ENCODE results near the gene MN1. TPM values are rescaled to one million over a fixed set of nuclear protein-coding genes. Genes with fewer than 3 reads are reported as not detected.

The MN1 gene
- total and polyA plus RNA-seq, 2 donors (not counting 1 experiment from before 2014, with no cell fraction given) = 0.02 to 0.12 TPM

DNA sequence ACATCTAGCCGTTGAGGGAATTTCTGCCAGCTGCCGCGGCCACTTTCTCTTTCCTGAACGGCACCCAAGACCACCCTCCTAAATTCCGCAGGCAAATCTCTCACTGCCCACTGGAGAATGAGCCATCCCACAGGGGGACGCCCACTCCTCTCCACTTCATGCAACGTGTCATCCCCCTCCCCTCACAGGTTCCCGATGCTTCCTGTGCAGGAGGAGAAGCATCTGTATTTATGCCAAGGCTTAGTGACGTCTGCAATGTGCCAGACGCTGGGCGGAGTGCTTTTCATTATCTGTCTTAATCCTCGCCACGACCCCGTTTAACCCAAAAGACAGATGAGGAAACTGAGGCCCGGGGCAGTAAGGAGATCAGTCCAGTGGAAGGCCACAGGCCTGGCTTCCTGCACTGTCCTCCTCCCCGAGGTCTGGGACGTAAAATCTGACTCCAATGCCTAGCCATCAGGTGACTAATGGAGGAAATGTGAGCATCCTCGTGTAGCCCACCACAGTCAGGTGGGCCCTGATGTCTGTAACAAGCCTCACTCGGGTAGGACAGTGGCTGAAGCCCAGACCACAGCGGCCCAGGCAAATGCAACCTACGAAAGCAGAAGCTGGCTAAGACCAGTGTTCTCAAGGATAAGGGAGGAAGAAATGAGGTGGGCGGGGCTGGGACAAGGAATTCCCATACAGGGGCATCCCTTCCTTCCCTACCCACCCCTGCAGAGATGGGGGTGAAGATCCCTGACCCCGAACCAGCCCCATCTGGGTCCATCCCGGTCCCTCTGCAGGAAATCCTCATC, 23.1 kb downstream of the MN1 start:
- Histone ChIP-seq H3K4me2 (replicated peaks; ENCODE audit: low read depth, low read length, poor library complexity, severe bottlenecking) (no peak overlapping the region), H3K4me1 (ENCODE audit: control insufficient read depth in 2 of 2, insufficient read depth in 2 of 2, low read length in 2 of 2) (no peaks in the 10 kb centered on the region), H3K4me3 (ENCODE audit: control extremely low read depth in 1 of 5, extremely low read depth in 1 of 5, insufficient read depth in 1 of 5, low read depth in 2 of 5, low read length in 4 of 5) (no peak overlapping the region), H3K9me3 (ENCODE audit: control extremely low read depth in 1 of 3, control insufficient read depth in 2 of 3, insufficient read depth in 1 of 3, low read length in 2 of 3) (no peaks in the 10 kb centered on the region), H3K36me3 (replicated peaks in 1 of 2; ENCODE audit: control extremely low read depth in 1 of 2, control insufficient read depth in 1 of 2, extremely low read depth in 1 of 2, insufficient read depth in 2 of 2, low read length in 1 of 2) (no peaks in the 10 kb centered on the region), H3K79me2 (ENCODE audit: control insufficient read depth, insufficient read depth, low read length) (no peaks in the 10 kb centered on the region), H3K27me3 (replicated peaks in 1 of 4; ENCODE audit: control extremely low read depth in 1 of 4, control insufficient read depth in 3 of 4, insufficient read depth in 4 of 4, low read length in 3 of 4) (peaks cover 0 to 13% (median 2%) of the 10 kb centered on the region in 4 experiments), H2AFZ (ENCODE audit: insufficient read depth, low read depth, low read length, poor library complexity, severe bottlenecking) (no peak overlapping the region), H3K9ac (ENCODE audit: low read length) (no peak overlapping the region), H4K20me1 (ENCODE audit: control insufficient read depth, insufficient read depth, low read length, poor library complexity, severe bottlenecking) (no peaks in the 10 kb centered on the region), H3K27ac (ENCODE audit: low read length in 2 of 2) (no peak overlapping the region)
- no peak for ATAC-seq (ENCODE audit: low read depth)
- ChIA-PET CTCF (no interaction called here), POLR2A (no interaction called here)
- H3K9me3 Mint-ChIP-seq (ENCODE audit: insufficient read depth) = no peaks in the 10 kb centered on the region
- H3K4me3 Mint-ChIP-seq = no peak overlapping the region
- DNase-seq = no peak
- TF ChIP-seq, protein P1, sequence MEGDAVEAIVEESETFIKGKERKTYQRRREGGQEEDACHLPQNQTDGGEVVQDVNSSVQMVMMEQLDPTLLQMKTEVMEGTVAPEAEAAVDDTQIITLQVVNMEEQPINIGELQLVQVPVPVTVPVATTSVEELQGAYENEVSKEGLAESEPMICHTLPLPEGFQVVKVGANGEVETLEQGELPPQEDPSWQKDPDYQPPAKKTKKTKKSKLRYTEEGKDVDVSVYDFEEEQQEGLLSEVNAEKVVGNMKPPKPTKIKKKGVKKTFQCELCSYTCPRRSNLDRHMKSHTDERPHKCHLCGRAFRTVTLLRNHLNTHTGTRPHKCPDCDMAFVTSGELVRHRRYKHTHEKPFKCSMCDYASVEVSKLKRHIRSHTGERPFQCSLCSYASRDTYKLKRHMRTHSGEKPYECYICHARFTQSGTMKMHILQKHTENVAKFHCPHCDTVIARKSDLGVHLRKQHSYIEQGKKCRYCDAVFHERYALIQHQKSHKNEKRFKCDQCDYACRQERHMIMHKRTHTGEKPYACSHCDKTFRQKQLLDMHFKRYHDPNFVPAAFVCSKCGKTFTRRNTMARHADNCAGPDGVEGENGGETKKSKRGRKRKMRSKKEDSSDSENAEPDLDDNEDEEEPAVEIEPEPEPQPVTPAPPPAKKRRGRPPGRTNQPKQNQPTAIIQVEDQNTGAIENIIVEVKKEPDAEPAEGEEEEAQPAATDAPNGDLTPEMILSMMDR (IDR thresholded peaks at IDR 0.05) = no peak
- no peak for TF ChIP-seq EZH2 (IDR thresholded peaks at IDR 0.05; ENCODE audit: borderline replicate concordance, insufficient read depth, low read depth, low read length, poor library complexity, severe bottlenecking)
- H3K4me1 Mint-ChIP-seq = no peaks in the 10 kb centered on the region
- H3K27me3 Mint-ChIP-seq = peaks cover 24% of the 10 kb centered on the region
- WGBS (ENCODE audit: insufficient coverage) = 35% methylated on average over 22 of the region's 24 CpGs
- intact Hi-C loops (cut with micrococcal nuclease) = no loop called here
- H3K27ac Mint-ChIP-seq = no peak overlapping the region

DNA sequence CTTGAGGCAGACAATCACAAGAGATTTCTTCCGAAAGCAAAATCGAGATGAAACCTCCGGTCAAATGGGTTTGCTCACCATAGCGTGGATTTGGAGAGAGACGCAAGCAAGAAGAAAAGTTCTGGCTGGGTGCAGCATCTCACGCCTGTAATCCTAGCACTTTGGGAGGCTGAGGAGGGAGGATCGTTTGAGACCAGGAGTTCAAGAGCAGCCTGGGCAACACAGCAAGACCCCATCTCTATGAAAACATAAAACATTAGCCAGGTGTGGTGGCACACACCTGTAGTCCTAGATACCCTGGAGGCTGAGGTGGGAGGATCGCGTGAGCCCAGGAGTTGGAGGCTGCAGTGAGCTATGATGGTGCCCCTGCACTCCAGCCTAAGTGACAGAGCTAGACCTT, 24.4 kb downstream of the MN1 start:
- Histone ChIP-seq H3K9ac (ENCODE audit: low read length) (no peak overlapping the region), H3K4me3 (ENCODE audit: control extremely low read depth in 1 of 5, extremely low read depth in 1 of 5, insufficient read depth in 1 of 5, low read depth in 2 of 5, low read length in 4 of 5) (no peak overlapping the region), H3K27ac (ENCODE audit: low read length in 2 of 2) (no peak overlapping the region), H3K9me3 (ENCODE audit: control extremely low read depth in 1 of 3, control insufficient read depth in 2 of 3, insufficient read depth in 1 of 3, low read length in 2 of 3) (no peaks in the 10 kb centered on the region), H3K79me2 (ENCODE audit: control insufficient read depth, insufficient read depth, low read length) (no peaks in the 10 kb centered on the region), H2AFZ (ENCODE audit: insufficient read depth, low read depth, low read length, poor library complexity, severe bottlenecking) (no peak overlapping the region), H3K27me3 (replicated peaks in 1 of 4; ENCODE audit: control extremely low read depth in 1 of 4, control insufficient read depth in 3 of 4, insufficient read depth in 4 of 4, low read length in 3 of 4) (peaks cover 0 to 11% (median 2%) of the 10 kb centered on the region in 4 experiments), H4K20me1 (ENCODE audit: control insufficient read depth, insufficient read depth, low read length, poor library complexity, severe bottlenecking) (no peaks in the 10 kb centered on the region), H3K4me2 (replicated peaks; ENCODE audit: low read depth, low read length, poor library complexity, severe bottlenecking) (no peak overlapping the region), H3K36me3 (replicated peaks in 1 of 2; ENCODE audit: control extremely low read depth in 1 of 2, control insufficient read depth in 1 of 2, extremely low read depth in 1 of 2, insufficient read depth in 2 of 2, low read length in 1 of 2) (no peaks in the 10 kb centered on the region), H3K4me1 (ENCODE audit: control insufficient read depth in 2 of 2, insufficient read depth in 2 of 2, low read length in 2 of 2) (no peaks in the 10 kb centered on the region)
- H3K4me1 Mint-ChIP-seq = no peaks in the 10 kb centered on the region
- peaks cover 21% of the 10 kb centered on the region for H3K27me3 Mint-ChIP-seq
- ChIA-PET CTCF (no interaction called here), POLR2A (no interaction called here)
- TF ChIP-seq EZH2 (IDR thresholded peaks at IDR 0.05; ENCODE audit: borderline replicate concordance, insufficient read depth, low read depth, low read length, poor library complexity, severe bottlenecking) = no peak
- WGBS (ENCODE audit: insufficient coverage) = 94% methylated on average over 6 of the region's 9 CpGs
- no peaks in the 10 kb centered on the region for H3K9me3 Mint-ChIP-seq (ENCODE audit: insufficient read depth)
- H3K4me3 Mint-ChIP-seq = no peak overlapping the region
- no peak for ATAC-seq (ENCODE audit: low read depth)
- no peak for DNase-seq
- intact Hi-C loops (cut with micrococcal nuclease) = no loop called here
- H3K27ac Mint-ChIP-seq = no peak overlapping the region
